Sigmoid colon (tissue), 7 donors: ENCODE results near the gene RNASE13. TPM values are rescaled to one million over a fixed set of nuclear protein-coding genes. Genes with fewer than 3 reads are reported as not detected.

ENCODE experiments used
- DNase-seq: peaks from one replicate; pipeline ENCODE4 v3.0.0-alpha.2; 2019
- H3K27ac ChIP-seq, 4 donors: fragments of 200-600 bp; sonication (generic); one replicate each; pipeline ENCODE4 v1.5.1; 2016 to 2019; ENCODE audit warnings: mild to moderate bottlenecking in 1 of 4
- H3K27me3 ChIP-seq, 3 donors: fragments of 200-600 bp; sonication (generic); one replicate each; pipeline ENCODE4 v1.5.1; 2019; ENCODE audit warnings: mild to moderate bottlenecking in 1 of 3
- H3K36me3 ChIP-seq, 4 donors: fragments of 200-600 bp; sonication (generic); one replicate each; pipeline ENCODE4 v1.5.1; 2016 to 2019
- H3K4me1 ChIP-seq, 4 donors: fragments of 200-600 bp; sonication (generic); one replicate each; pipeline ENCODE4 v1.5.1; 2017 to 2019
- H3K4me3 ChIP-seq, 4 donors: fragments of 200-600 bp; sonication (generic); one replicate each; pipeline ENCODE4 v1.5.1; 2017 to 2019; ENCODE audit warnings: mild to moderate bottlenecking in 2 of 4, moderate library complexity in 1 of 4
- H3K9me3 ChIP-seq, 4 donors: fragments of 200-600 bp in 3 of 4; sonication (generic) in 3 of 4; one replicate each; pipeline versions ENCODE4 v1.5.1 to v1.6.1; 2013 to 2019
- EP300 ChIP-seq, 4 donors: sonication (generic); formaldehyde crosslinking; IDR thresholded peaks; one replicate each; pipeline ENCODE4 v1.6.1; 2017; ENCODE audit warnings: antibody characterized with exemption in 4 of 4
- POLR2A ChIP-seq, 2 donors: fragments of 450-650 bp; IDR thresholded peaks; one replicate each; pipeline ENCODE4 v1.6.1; 2016; ENCODE audit warnings: antibody characterized with exemption in 2 of 2, mild to moderate bottlenecking in 2 of 2, moderate library complexity in 2 of 2
- POLR2AphosphoS5 ChIP-seq, 4 donors: sonication (generic); formaldehyde crosslinking; IDR thresholded peaks; one replicate each; pipeline ENCODE4 v1.6.1; 2017; ENCODE audit warnings: antibody characterized with exemption in 4 of 4
- WGBS, 2 donors: extraction: QIAGEN DNeasy Blood & Tissue Kit; methylation state at CpG; one replicate each; pipeline ENCODE4 v1.1.7; 2013; 5-methylcytosine and 5-hydroxymethylcytosine counted together
- intact Hi-C: fragments of 100-400 bp; cut with DNase I; formaldehyde crosslinking; loops from one replicate; pipeline ENCODE4 v1.15.1; 2023
- polyA plus RNA-seq, 3 donors: library from polyadenylated mRNA; stranded (reverse); fragments of 200-250 nt; gene quantifications; one replicate each; pipeline ENCODE4 v1.2.3, GENCODE V29; 2013
- total RNA-seq, 4 donors: library from RNA; depleted of rRNA; stranded (reverse); fragments of >200 nt; gene quantifications; one replicate each; pipeline ENCODE4 v1.1.0, GENCODE V29; 2016
- TF ChIP-seq, protein P1 (sequence below), 4 experiments: fragments of 450-650 bp in 3 of 4; fragments of 200-600 bp in 1 of 4; IDR thresholded peaks; one replicate each; pipeline ENCODE4 v1.5.1; 2016 to 2019; ENCODE audit warnings: antibody characterized with exemption in 4 of 4, mild to moderate bottlenecking in 3 of 4, moderate library complexity in 2 of 4
- donor health status: healthy with polysubstance abuse.
- donor health status: Bipolar disorder and iron deficiency.
- donor health status: healthy.

RNASE13 gene
- total and polyA plus RNA-seq, 7 donors: not detected

DNA sequence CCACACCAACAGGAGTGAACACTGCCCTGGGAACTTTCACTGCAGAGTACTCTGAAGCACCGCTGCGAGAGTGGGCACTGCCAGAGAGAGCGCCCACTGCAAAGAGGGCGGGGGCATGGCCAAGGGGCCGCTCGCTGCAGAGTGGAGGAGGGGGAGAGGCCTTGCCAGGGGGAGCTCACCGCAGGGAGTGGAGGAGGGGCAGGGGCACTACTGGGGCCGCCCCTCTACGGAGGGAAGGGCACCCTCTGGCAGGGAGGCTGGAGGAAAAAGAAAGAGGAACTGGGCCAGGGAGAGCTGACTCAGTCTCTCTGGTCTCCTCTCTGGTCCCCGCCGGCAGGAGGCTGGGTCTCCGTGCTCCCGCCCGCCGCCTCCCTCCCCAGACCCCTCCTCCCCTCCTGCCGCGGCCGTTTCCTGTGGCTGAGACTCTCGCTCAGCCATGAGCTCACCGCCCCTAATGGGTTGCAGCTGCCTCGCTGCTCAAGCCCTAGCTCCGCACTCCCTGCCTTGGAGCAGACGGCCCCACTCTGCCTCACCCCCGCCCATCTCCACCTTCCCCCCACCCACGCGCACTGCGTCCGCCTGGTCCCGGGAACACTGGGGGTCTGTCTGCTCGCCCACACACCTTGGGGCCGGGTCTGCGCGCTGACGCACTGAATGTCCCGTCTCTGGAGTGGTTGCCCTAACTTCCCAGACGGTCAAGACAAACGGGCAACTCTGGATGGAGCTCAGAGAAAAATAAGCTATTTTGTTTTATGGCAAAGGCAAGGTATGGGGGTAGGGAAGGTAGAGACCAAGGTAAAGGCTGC lies 36.8 kb upstream of the RNASE13 start:
- Histone ChIP-seq H3K9me3 (no peaks in the 10 kb centered on the region), H3K4me3 (peak overlapping the region; percentile 60 to 85 (median 64)), H3K27me3 (no peaks in the 10 kb centered on the region), H3K36me3 (peaks cover 0 to 26% (median 16%) of the 10 kb centered on the region in 4 donors), H3K27ac (peak overlapping the region; percentile 87 to 93 (median 88)), H3K4me1 (peaks cover 0 to 39% (median 36%) of the 10 kb centered on the region in 4 donors)
- 1% methylated on average over 37 of the region's 37 CpGs for WGBS, 2 donors
- DNase-seq: peak; percentile 94
- TF ChIP-seq POLR2A (IDR thresholded peaks at IDR 0.05): no peak
- TF ChIP-seq, protein P1, sequence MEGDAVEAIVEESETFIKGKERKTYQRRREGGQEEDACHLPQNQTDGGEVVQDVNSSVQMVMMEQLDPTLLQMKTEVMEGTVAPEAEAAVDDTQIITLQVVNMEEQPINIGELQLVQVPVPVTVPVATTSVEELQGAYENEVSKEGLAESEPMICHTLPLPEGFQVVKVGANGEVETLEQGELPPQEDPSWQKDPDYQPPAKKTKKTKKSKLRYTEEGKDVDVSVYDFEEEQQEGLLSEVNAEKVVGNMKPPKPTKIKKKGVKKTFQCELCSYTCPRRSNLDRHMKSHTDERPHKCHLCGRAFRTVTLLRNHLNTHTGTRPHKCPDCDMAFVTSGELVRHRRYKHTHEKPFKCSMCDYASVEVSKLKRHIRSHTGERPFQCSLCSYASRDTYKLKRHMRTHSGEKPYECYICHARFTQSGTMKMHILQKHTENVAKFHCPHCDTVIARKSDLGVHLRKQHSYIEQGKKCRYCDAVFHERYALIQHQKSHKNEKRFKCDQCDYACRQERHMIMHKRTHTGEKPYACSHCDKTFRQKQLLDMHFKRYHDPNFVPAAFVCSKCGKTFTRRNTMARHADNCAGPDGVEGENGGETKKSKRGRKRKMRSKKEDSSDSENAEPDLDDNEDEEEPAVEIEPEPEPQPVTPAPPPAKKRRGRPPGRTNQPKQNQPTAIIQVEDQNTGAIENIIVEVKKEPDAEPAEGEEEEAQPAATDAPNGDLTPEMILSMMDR (IDR thresholded peaks at IDR 0.05): no peak
- peak in 3 of 4 donors; percentile 34 to 72 (median 52) for TF ChIP-seq POLR2AphosphoS5 (IDR thresholded peaks at IDR 0.05)
- intact Hi-C loops: loop anchor here (1.0 to 2.0 kb wide), 2 partner anchors 21 to 47 kb away; partner anchors contain the start of gene NDRG2

DNA sequence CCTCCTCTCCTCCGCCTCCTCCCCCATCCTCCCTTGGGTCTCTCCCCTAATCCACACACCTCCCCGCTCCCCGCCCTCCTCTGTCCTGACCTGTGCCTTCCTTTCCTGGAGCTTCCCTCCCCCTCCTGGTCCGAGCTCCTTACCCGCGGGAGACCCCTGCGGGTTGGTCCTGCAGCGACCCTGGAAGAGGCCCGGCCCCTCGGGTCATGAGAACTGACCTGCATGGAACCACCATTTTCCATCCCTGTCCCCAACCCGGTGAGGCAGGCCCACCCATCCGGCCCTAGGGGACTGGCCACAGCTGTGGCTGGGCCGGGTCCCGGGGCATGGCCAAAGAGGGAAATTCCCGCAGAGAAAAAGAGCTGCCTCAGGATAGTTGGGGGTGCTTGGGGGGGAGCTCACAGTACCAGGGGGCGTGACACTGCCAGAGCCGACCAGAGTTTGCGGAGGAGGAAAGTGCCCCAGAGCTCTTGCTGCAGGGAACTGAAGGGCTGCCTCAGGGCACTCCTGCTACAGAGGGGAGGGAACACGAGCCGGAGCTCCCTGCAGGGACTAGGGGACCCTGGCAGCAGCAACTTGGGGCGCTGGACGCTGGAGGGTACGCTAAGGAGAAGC lies 36.1 kb upstream of the RNASE13 start:
- no peak for DNase-seq
- peak overlapping the region; percentile 60 to 85 (median 64) for H3K4me3 ChIP-seq
- peaks cover 0 to 39% (median 36%) of the 10 kb centered on the region in 4 donors for H3K4me1 ChIP-seq
- TF ChIP-seq, protein P1 (IDR thresholded peaks at IDR 0.05): no peak
- no peak for TF ChIP-seq POLR2A (IDR thresholded peaks at IDR 0.05)
- no peak for TF ChIP-seq POLR2AphosphoS5 (IDR thresholded peaks at IDR 0.05)
- TF ChIP-seq EP300 (IDR thresholded peaks at IDR 0.05): no peak
- no peaks in the 10 kb centered on the region for H3K9me3 ChIP-seq
- peak overlapping the region; percentile 87 to 93 (median 88) for H3K27ac ChIP-seq
- no peaks in the 10 kb centered on the region for H3K27me3 ChIP-seq
- WGBS, 2 donors: 0 to 1% methylated on average over 23 of the region's 23 CpGs
- H3K36me3 ChIP-seq: peaks cover 0 to 18% (median 9%) of the 10 kb centered on the region in 4 donors
- intact Hi-C loops: loop anchor here (1.0 to 2.0 kb wide), 3 partner anchors 22 to 46 kb away; partner anchors contain the start of gene NDRG2

- intact Hi-C loops: loop anchor here (1.0 to 2.0 kb wide), 2 partner anchors 34 to 45 kb away; partner anchors contain the start of gene NDRG2
- peaks cover 0 to 13% (median 6%) of the 10 kb centered on the region in 4 donors for H3K36me3 ChIP-seq
- peaks cover 0 to 39% (median 36%) of the 10 kb centered on the region in 4 donors for H3K4me1 ChIP-seq
- H3K4me3 ChIP-seq: peak within 1 kb of the TSS; percentile 60 to 85 (median 64)
- DNase-seq: no peak
- H3K9me3 ChIP-seq: no peaks in the 10 kb centered on the region
- 0 to 1% methylated on average over 63 of the region's 63 CpGs for WGBS, 2 donors
- H3K27ac ChIP-seq: peak within 1 kb of the TSS; percentile 87 to 93 (median 88)
- H3K27me3 ChIP-seq: no peaks in the 10 kb centered on the region
- TF ChIP-seq, protein P1 (IDR thresholded peaks at IDR 0.05): no peak
- TF ChIP-seq POLR2A (IDR thresholded peaks at IDR 0.05) (peak in 1 of 2 donors; percentile 17), EP300 (IDR thresholded peaks at IDR 0.05) (no peak), POLR2AphosphoS5 (IDR thresholded peaks at IDR 0.05) (peak in 3 of 4 donors; percentile 10 to 19 (median 18))
Measured at GRCh38 chr14:21070083-21070609, 35.5 kb upstream of the RNASE13 start, which contains the start of gene ARHGEF40. ARHGEF40 (plus strand) TSS chr14:21070304; CDS start chr14:21070397, 93 bp downstream.

DNA sequence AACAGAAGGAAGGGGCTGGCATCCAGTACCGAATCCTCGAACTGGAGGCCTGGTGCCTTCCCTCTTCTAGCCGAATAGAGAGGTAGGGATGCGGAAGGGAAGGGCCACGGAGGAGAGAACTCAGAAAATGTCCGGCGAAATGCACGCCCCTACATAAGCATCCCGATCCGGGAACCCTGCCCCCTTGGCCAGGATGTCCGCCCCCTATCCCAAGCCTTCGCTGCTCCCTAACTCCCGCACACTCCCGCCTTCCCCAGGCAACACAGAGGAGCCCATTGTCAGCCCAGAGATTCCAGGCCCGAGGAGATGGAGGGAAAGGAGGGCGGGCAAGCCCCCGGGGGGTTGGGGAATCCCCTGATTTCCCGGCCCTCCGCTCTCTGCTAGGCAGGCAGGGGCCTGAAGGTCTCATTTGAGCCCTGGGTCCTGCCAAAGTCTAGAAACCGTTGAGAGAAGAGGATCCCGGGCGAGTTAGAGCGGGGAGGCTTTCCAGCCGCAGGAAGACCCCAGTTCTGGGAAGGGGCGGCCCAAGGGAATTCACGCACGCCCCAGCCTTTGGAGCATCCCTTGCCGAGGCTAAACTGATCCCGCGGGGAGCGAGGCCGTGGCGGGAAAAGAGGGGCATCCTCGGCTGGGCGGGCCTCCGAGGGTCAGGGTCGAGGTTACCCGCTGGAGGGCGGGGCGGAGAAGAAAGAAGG lies 34.9 kb upstream of the RNASE13 start:
- TF ChIP-seq POLR2AphosphoS5 (IDR thresholded peaks at IDR 0.05) (peak in 1 of 4 donors; percentile 23), POLR2A (IDR thresholded peaks at IDR 0.05) (no peak)
- intact Hi-C loops: loop anchor here (1.0 to 2.0 kb wide), 2 partner anchors 35 to 45 kb away; partner anchors contain the start of gene NDRG2

More for the DNA sequence above, 34.9 kb upstream of the RNASE13 start:
- H3K9me3 ChIP-seq: no peaks in the 10 kb centered on the region
- H3K4me1 ChIP-seq: peaks cover 0 to 39% (median 36%) of the 10 kb centered on the region in 4 donors
- H3K27ac ChIP-seq: peak overlapping the region; percentile 87 to 93 (median 88)
- 2 to 4% methylated on average over 40 of the region's 40 CpGs for WGBS, 2 donors
- no peak for DNase-seq
- H3K27me3 ChIP-seq: no peaks in the 10 kb centered on the region
- peaks cover 0 to 7% (median 3%) of the 10 kb centered on the region in 4 donors for H3K36me3 ChIP-seq
- peak overlapping the region; percentile 60 to 85 (median 64) for H3K4me3 ChIP-seq
